GM19328 (cell line): ENCODE results near the gene CDK17.
A peak's percentile ranks its signal among the peaks of the same experiment; 100 is the strongest.
"Not testable (repeated sequence)": the region's sequence is repeated elsewhere in the genome, so short reads cannot be mapped to it uniquely, and the experiment has no call there.

Experiments used
- ATAC-seq: cut with Tn5 transposase; IDR thresholded peaks from one replicate; pipeline ENCODE4 v1.9.1; 2021; ENCODE audit warnings: mild to moderate bottlenecking, moderate library complexity; ENCODE audit not compliant: unreplicated experiment

CDK17 gene

DNA sequence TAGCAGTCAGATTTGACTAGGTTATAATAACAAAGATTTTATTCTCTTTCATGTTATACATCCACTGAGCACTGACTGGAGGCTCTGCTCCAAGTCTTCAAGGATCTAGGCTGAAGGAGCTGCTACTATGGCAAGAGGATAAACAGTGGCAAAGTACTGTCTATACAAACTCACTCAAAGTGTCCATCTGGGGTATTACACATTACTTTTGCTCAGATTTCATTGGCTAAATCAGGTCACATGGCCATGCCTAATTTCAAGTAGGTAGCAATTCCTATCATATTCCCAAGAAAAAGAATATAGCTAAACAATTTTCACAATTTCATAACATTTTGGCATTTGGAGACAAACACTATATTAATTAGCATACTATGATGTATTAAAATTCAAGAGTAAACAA is 40.9 kb downstream of the CDK17 start:
- ATAC-seq, result no peak

DNA sequence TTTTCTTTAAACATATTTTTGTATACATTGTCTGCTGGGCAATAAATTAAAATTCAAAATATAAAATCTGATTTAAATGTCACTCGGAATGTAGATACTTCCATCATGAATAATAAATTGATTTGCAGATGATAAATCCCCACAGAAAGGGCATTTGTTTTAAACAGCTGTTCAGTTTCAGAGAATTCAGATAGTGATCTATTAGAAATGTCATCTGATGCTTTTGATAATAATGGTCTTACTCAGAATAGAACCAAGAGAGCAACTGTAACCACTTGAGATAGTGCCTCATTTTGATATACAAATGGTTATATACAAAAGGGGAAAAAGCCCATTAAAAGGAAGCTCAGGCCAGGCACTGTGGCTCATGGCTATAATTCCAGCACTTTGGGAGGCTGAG is 43.4 kb downstream of the CDK17 start:
- no peak for ATAC-seq

DNA sequence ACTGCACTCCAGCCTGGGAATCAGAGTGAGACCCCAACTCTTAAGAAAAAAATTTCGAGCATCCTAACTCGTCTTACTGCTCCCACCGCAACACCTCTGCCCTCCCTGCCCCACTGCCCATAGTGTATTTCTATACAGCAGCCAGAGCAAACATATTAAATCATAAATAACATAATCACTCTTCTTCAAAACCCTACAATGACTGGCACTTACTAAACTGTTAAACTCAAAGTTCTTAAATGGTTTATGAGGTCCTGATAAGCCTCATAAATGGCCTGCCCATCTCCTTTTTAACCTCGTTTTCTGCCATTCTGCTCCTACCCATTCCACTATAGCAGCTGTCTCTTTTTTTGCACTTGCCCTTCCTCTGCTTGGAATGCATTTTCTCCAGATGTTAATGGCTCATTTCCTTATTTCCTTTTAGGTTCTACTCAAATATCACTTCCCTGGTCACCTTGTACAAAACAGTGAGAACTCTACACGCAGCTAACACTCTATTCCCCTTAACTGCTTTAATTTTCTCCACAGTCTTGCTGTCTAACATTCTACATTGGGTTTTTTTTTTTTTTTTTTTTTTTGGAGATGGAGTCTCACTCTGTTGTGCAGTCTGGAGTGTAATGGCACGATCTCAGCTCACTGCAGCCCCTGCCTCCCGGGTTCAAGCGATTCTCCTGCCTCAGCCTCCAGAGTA is 45.2 kb downstream of the CDK17 start:
- no peak for ATAC-seq

DNA sequence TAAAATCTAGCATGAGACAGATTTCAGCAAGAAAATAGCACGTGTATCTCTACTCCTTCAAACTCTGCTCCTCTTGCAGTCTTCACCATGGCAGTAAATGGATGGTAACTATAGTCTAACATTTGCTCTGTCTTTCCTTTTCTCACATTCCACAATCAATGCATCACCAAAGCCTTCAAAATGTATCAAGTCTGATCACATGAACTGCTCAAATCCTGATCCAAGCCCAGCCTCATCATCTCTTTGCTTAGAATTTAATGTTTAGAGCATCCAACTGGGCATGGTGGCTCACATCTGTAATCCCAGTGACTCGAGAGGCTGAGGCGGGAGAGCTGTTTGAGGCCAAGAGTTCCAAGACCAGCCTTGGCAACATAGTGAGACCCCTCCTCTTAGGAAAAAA is 45.9 kb downstream of the CDK17 start:
- no peak for ATAC-seq

DNA sequence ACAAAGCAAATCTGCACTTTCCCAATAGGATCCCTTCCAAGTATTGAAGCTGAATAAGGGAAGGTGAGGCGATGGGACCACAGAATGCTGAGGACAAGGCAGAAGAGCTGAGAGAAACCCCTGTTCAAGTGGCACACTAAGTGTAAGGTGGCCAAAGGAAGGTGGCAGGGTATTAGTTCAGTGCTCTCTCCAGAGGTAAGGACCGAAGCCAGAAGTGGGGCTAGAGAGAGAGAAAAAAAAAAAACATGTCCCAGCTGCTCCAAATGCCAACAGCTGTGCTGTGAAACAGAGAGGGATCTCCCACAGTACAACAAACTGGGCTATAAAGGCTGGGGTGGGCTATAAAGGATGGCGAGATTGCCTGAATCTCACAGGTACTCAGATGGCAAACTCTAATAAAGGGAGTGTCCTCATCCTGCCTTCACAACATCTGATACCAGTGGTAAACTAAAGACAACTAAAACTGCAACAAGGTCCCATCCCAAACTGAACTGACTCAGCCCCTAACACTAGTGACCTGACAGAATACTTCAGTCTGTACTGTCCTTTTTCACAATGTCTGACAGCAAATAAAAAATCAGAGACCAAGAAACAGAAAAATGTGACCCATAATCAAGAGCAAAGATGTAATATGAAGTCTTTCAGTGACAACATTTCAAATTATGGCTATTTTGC is 47.9 kb downstream of the CDK17 start:
- no peak for ATAC-seq

DNA sequence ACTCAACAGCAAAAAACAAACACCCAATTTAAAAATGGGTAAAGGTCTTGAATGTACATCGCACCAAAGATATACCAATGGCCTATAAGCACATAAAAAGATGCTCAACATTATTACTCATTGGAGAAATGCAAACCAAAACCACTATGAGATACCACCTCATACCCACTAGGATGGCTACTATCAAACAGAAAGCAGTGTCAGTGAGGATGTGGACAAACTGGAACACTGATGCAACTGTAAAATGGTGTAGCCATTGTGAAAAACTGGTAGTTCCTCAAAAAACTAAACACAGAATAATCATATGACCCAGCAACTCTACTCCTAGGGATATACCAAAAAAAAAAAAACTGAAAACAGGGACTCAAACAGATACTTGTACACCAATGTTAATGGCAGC is 49.3 kb downstream of the CDK17 start:
- no peak for ATAC-seq

DNA sequence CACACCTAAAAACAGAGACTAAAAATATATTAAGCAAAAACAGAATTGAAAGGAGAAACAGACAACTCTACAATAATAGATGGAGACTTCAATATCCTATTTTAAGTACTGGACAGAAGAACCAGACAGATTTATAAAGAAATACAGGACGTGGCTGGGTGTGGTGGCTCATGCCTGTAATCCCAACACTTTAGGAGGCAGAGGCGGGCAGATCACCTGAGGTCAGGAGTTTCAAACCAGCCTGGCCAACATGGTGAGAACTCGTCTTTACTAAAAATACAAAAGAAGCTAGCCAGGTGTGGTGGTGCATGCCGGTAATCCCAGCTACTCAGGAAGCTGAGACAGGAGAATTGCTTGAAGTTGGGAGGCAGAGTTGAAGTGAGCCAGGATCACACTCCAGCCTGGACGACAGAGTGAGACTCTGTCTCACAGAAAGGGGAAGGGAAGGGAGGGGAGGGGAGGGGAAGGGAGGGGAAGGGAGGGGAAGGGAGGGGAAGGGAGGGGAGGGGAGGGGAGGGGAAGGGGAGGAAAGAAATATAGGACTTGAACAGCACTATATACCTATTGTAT is 53.0 kb downstream of the CDK17 start:
- no peak for ATAC-seq

DNA sequence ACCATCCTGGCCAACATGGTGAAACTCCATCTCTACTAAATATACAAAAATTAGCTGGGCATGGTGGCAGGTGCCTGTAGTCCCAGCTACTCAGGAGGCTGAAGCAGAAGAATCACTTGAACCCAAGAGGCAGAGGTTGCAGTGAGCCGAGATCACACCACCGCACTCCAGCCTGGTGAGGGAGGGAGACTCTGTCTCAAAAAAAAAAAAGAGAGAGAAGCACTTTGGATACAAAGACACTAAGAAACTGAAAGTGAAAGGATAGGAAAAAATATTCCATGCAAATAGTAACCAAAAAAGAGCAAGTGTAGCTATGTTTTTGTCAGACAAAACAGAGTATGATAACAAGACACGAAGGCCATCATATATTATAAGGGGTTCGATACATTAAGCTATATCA is 53.5 kb downstream of the CDK17 start:
- not testable (repeated sequence) for ATAC-seq

DNA sequence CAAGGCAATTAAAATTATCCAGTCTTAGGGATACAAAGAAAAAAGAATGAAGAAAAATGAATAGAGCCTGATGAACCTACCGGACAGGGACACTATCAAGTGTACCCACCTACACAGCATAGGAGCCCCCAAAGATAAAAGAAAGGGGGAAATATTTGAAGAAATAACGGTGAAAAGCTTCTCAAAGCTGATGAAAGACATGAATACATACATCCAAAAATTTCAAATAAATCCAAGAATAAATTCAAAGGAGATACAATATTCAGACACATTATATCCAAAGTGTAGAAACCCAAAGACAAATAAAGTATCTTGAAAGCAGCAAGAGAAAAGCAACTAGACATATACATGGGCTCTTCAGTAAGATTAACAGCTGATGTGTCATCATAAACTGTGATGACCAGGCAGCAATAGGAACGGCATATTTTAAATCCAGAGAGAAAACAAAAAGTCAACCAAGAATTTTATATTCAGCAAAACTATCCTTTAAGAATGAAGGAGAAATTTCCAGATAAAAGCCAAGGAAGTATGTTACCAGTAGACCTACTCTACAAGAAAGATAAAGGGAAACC is 56.0 kb downstream of the CDK17 start:
- no peak for ATAC-seq

DNA sequence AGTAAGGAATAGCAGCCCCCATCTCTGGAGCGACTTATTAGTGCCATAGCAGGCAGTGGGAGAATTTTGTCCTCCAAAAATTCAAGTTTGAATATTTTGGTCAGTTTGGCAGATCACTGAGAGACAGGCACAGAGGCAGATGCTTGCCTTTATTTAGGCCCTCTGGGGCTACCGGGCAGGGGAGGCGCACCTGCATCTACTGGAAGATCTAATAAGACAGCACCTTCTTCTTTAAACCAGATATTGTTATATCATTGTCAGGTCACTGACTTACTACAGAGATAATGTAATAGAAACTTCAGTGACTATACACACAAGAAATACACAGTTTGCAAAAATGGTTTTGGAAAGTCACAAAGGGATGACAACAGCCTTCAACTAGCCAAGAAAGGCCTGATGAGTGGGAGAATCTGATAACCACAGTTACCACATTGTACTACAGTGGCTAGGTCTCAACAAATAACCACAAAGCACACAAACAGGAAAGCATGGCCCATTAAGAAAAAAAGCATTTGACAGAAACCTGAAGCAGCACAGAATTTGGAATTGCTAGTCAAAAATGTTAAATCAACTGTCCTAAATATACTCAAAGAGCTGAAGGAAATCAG is 56.8 kb downstream of the CDK17 start:
- peak; percentile 92 for ATAC-seq

DNA sequence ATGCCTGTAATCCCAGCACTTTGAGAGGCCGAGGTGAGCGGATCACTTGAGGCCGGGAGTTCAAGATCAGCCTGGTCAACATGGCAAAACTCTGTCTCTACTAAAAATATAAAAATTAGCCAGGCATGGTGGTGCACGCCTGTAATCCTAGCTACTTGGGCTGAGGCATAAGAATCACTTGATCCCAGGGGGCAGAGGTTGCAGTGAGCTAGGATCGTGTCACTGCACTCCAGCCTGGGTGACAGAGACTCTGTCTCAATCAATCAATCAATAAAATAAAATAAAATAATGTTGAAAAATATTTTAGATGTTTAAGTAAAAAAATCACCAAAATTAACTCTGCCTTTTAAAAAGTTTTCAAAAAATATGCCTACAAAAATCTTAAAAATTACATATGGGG is 60.6 kb downstream of the CDK17 start:
- ATAC-seq, result not testable (repeated sequence)

DNA sequence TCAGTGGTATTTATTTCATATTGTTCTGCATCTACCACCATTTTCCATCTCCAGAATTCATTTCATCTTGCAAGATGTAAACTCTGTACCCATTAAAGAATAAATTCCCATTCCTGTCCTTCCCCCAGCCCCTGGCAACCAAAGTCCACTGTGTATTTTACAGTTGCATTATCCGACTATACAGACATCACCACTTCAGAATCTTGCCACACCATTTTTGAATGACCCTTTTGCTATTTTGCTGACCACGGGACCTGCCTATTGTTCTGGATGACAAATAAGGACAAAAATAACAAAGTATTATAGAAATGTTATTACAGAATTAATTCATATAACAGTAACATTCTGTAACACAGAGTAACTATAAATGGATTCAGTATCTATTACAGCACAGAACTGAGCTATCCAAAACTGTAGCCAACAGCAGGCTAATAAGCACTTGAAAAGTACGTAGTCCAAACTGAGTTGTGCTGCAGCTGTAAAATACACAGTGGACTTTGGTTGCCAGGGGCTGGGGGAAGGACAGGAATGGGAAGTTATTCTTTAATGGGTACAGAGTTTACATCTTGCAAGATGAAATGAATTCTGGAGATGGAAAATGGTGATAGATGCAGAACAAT is 61.3 kb downstream of the CDK17 start:
- ATAC-seq, result no peak

DNA sequence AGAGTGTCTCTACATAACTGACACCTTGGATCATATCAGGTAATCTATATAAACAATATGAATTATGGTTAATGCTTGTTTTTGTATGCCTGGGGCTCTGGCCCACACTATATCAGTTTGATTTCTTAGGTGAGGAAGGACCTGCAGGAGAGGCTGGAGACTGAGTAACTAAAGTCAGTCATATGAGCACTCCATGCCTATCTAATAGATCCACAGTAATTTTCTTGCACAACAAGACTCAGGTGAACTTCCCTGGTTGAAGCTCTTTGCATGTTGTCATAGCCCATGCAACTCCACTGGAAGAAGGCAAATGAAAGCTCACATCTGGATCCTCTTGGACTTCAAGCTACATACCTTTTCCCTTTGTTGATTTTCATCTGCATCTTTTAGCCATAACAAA is 62.3 kb downstream of the CDK17 start:
- ATAC-seq, result no peak

DNA sequence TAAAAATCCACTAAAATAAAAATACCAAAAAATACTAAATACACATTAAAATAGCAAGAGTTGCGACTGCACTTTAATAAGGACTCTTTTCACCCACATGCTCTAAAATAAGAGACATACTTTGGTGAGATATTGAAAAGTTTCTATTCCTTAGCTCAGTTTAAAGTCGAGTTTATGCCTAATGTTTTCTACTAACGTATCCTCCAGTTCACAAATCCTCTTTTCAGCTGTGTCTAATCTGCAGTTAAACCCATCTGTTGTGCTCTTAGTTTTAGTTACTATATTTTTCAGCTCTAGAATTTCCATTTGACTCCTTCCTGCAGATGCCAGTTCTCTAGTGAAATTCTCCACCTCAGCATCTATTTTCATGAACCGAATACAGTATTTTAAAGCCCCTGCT is 63.8 kb downstream of the CDK17 start:
- ATAC-seq, result no peak

DNA sequence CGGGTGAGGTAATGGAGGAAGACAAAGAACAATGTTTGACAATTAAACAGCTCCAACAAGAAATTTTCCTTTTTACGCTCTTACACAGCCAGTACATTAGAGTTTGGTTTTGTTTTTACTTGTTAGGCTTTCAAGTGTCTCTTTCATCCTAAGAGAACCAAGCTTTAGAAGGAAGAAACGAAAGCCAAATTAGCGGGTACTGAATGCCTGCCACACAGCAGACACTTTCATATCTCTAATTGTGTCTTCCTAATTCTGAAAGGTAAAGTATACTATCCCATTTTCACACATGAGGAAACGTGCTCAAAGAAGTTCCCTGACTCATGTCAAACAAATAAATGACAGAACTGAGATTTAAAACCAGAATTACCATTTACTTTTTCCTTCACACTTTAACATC is 65.0 kb downstream of the CDK17 start:
- ATAC-seq, result peak; percentile 69

DNA sequence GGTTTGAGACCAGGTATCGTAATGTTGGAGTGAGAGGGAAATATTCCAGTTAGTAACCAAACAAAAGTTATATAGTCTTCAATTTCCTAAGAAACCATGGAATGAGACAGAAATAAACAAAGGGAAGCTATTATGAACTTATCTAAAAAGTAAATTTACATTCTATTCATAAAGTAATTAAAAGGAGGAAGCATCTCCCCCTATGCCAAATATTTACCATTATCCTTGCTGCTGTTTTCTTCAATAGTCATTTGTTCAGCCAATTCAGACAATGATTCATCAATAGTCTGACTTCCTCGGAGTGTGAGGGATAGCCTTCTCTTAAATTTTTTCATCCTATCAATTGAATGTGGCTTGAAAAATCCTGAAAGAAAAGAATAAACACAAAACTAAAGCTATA is 65.7 kb downstream of the CDK17 start:
- no peak for ATAC-seq

DNA sequence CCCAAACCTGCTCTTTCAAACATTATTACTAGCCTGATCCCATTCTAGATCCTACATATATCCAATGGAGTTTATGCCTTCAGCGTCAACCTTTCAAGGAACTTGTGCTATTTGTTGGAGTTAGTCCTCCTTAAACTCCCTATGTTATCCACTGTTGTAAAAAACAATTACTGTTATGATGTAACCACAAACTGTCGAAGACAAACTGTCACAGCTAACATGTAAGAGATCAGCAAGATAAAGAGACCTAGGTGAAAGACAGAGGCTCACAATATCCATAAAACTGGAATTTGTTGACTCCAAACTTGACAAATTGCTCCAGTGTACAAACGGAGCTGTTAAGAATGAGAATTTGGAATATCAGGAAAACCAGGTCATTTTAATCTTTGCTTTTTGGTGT is 70.7 kb downstream of the CDK17 start:
- ATAC-seq, result no peak

DNA sequence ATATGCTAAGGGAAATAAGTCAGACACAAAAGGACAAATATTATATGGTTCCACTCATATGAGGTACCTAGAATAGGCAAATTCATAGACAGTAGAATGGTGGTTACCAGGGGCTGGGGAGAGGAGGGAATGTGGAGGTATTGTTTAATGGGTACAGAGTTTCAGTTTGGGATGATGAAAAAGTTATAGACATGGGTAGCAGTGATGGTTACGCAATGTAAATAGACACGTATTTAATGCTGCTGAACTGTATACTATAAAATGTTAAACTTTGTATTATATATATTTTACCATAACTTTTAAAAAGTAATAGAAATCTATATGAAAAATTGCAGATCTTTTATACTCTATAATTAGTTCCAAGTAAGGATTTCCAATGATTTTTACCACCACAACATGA is 71.2 kb downstream of the CDK17 start:
- ATAC-seq, result no peak

DNA sequence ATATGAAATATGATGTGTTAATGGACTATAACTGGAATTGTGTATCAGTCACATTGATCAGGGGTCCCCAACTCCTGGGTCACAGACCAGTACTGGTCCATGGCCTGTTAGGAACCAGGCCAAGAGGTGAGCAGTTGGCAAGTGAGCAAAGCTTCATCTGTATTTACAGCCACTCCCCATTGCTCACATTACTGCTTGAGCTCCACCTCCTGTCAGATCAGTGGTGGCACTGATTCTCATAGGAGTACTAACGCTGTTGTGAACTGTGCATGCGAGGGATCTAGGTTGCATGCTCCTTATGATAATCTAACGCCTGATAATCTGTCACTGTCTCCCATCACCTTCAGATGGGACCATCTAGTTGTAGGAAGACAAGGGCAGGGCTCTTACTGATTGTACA is 72.3 kb downstream of the CDK17 start:
- peak; percentile 17 for ATAC-seq

DNA sequence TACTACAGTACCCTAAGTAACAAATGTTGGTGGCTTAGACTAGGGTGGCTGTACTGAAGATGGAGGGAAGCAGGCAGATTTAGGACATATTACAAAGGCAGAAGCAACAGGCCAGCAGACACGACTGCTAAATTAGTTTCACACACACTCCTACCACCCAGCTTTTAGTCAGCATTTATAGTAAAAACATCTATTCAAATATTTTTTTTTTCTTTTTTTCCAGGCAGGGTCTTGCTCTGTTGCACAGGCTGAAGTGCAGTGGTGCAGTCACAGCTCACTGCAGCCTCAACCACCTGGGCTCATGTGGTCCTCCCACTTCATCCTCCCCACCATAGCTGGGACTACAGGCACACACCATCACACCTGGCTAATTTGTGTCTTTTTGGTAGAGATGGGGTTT is 72.9 kb downstream of the CDK17 start:
- ATAC-seq, result peak; percentile 88

DNA sequence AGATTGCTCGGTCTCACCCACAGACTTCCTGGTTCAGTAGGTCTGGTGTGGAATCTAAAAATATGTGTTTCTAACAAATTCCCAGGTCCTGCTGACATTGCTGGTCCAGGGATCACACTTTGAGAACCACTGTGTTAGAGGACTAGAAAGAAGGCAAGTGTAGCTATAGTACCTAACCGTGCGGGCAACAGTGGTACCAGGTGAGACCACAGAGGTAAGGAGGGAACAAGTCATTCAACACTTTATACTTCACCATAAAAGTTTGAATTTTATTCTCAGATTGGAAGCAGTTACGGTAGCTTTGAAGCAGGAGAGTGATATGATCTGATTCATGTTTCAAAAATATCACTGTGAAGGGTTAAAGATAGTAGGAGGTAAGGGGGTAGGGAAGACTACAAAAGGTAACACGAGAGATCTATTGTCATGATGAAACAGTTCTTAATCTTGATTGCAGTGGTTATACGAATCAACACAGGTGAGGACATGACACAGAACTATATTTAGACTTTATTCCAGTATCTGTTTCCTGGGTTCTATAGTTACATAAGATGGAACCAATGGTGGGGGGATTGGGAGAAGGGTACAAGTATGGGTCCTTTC is 73.5 kb downstream of the CDK17 start:
- no peak for ATAC-seq
